HG03095 (cell line): Measurements from ENCODE around the gene SLC29A1.
A peak's percentile ranks its signal among the peaks of the same experiment; 100 is the strongest.

Source experiments
- ATAC-seq: cut with Tn5 transposase; IDR thresholded peaks from one replicate; pipeline ENCODE4 v1.9.1; 2021; ENCODE audit warnings: moderate library complexity; ENCODE audit not compliant: unreplicated experiment

SLC29A1 gene

GRCh38 chr6:44234101-44235025, 11.0 kb downstream of the SLC29A1 start:
- no peak for ATAC-seq

- ATAC-seq = no peak
Observed at GRCh38 chr6:44235269-44235668, 11.9 kb downstream of the SLC29A1 start.

GRCh38 chr6:44235891-44236516, 12.6 kb downstream of the SLC29A1 start:
- ATAC-seq = no peak

- peak; percentile 66 for ATAC-seq
Observed at GRCh38 chr6:44237021-44237812, 13.8 kb downstream of the SLC29A1 start.

- ATAC-seq = peak; percentile 66
Observed at GRCh38 chr6:44237813-44238433, 14.5 kb downstream of the SLC29A1 start.

- no peak for ATAC-seq
Observed at GRCh38 chr6:44238687-44239350, 15.4 kb downstream of the SLC29A1 start.

- no peak for ATAC-seq
Observed at GRCh38 chr6:44243345-44243744, 19.9 kb downstream of the SLC29A1 start.

GRCh38 chr6:44245391-44245911, 22.1 kb downstream of the SLC29A1 start:
- no peak for ATAC-seq

- ATAC-seq = peak; percentile 42
Observed at GRCh38 chr6:44245912-44246662, 22.7 kb downstream of the SLC29A1 start.

GRCh38 chr6:44246663-44247337, 23.4 kb downstream of the SLC29A1 start, which contains the start of gene HSP90AB1:
HSP90AB1 (plus strand) TSS chr6:44247101; CDS start chr6:44248630, 1,529 bp downstream.
- peak; percentile 48 for ATAC-seq

- ATAC-seq = peak; percentile 29
Observed at GRCh38 chr6:44247338-44248302, 24.2 kb downstream of the SLC29A1 start.

GRCh38 chr6:44248579-44248978, 25.2 kb downstream of the SLC29A1 start:
- ATAC-seq = no peak

GRCh38 chr6:44249082-44249748, 25.8 kb downstream of the SLC29A1 start:
- ATAC-seq = no peak

- no peak for ATAC-seq
Observed at GRCh38 chr6:44250067-44250717, 26.8 kb downstream of the SLC29A1 start.

GRCh38 chr6:44250718-44251123, 27.3 kb downstream of the SLC29A1 start:
- ATAC-seq = no peak
